ENCODE results near the gene HK1.
"Not testable (repeated sequence)": the region's sequence is repeated elsewhere in the genome, so short reads cannot be mapped to it uniquely, and the experiment has no call there.

The HK1 gene

GRCh38 chr10:69321039-69321715, 42.9 kb downstream of the HK1 start:
- intact Hi-C loops (cut with DNase I): no loop called here
- DNase-seq: peak in 3 of 42 donors; percentile 37 to 55 (median 48)

GRCh38 chr10:69321865-69322264, 43.6 kb downstream of the HK1 start:
- intact Hi-C loops (cut with DNase I): no loop called here

GRCh38 chr10:69322346-69322745, 44.0 kb downstream of the HK1 start:
- DNase-seq; intact Hi-C loops (cut with DNase I): not testable (repeated sequence)

More at GRCh38 chr10:69321865-69322264, 43.6 kb downstream of the HK1 start:
- DNase-seq: no peak

- intact Hi-C loops (cut with DNase I): no loop called here
Observed at GRCh38 chr10:69323622-69324021, 45.3 kb downstream of the HK1 start.

GRCh38 chr10:69324583-69324982, 46.3 kb downstream of the HK1 start:
- no peak for DNase-seq
- intact Hi-C loops (cut with DNase I): no loop called here

More at GRCh38 chr10:69323622-69324021, 45.3 kb downstream of the HK1 start:
- no peak for DNase-seq

GRCh38 chr10:69325637-69326523, 47.6 kb downstream of the HK1 start:
- intact Hi-C loops (cut with DNase I): not testable (repeated sequence)
- peak in 10 of 42 donors; percentile 34 to 67 (median 46) for DNase-seq

GRCh38 chr10:69326692-69327091, 48.4 kb downstream of the HK1 start:
- no peak for DNase-seq
- intact Hi-C loops (cut with DNase I): no loop called here

- peak; percentile 52 to 91 (median 76) for DNase-seq
- intact Hi-C loops (cut with DNase I): no loop called here
Observed at GRCh38 chr10:69327463-69328379, 49.4 kb downstream of the HK1 start.

GRCh38 chr10:69328380-69328735, 50.1 kb downstream of the HK1 start:
- intact Hi-C loops (cut with DNase I): no loop called here
- DNase-seq: no peak

- DNase-seq; intact Hi-C loops (cut with DNase I): not testable (repeated sequence)
Observed at GRCh38 chr10:69328888-69329287, 50.6 kb downstream of the HK1 start.

GRCh38 chr10:69329721-69330178, 51.5 kb downstream of the HK1 start:
- DNase-seq: no peak
- intact Hi-C loops (cut with DNase I): no loop called here

GRCh38 chr10:69331161-69331560, 52.9 kb downstream of the HK1 start:
- DNase-seq: no peak
- intact Hi-C loops (cut with DNase I): no loop called here

GRCh38 chr10:69332278-69333010, 54.1 kb downstream of the HK1 start:
- DNase-seq: no peak
- intact Hi-C loops (cut with DNase I): no loop called here

GRCh38 chr10:69333205-69333604, 54.9 kb downstream of the HK1 start:
- no peak for DNase-seq
- intact Hi-C loops (cut with DNase I): no loop called here

GRCh38 chr10:69333865-69334301, 55.6 kb downstream of the HK1 start:
- DNase-seq; intact Hi-C loops (cut with DNase I): not testable (repeated sequence)

GRCh38 chr10:69334302-69335062, 56.2 kb downstream of the HK1 start:
- intact Hi-C loops (cut with DNase I): no loop called here
- DNase-seq: no peak

- intact Hi-C loops (cut with DNase I): no loop called here
- DNase-seq: peak in 37 of 42 donors; percentile 20 to 71 (median 49)
Observed at GRCh38 chr10:69335063-69335587, 56.8 kb downstream of the HK1 start.
